H1 (cell line): ENCODE data around the gene GPRC5D. TPM values are rescaled to one million over a fixed set of nuclear protein-coding genes. Genes with fewer than 3 reads are reported as not detected.

Experiments used
- CTCF ChIA-PET: fragments of 300-600 bp; sonication (Branson Sonifier 250); formaldehyde crosslinking; loops from one replicate; lab custom pipeline; 2021; ENCODE audit not compliant: partially characterized antibody; lab: Charles Lee
- POLR2A ChIA-PET: fragments of 300-600 bp; sonication (Branson Sonifier 250); formaldehyde crosslinking; loops from one replicate; lab custom pipeline; 2021; ENCODE audit warnings: inconsistent platforms; ENCODE audit not compliant: partially characterized antibody; lab: Charles Lee
- DNase-seq, 2 experiments: peaks; one replicate each; pipeline versions ENCODE4 v3.0.0 to v3.0.0-alpha.2; 2010 to 2022; ENCODE audit warnings: low spot score in 2 of 2, low read depth in 1 of 2, mixed read lengths in 1 of 2
- FAIRE-seq: peaks from 2 replicates; lab custom pipeline; 2011; peaks lifted over from hg19 to GRCh38; lab: Jason Lieb, UNC
- H2AFZ ChIP-seq: 2 replicates; pipeline ENCODE4 v1.8.1; 2012; ENCODE audit warnings: low read length, inconsistent platforms
- H2AK5ac ChIP-seq: 2 replicates; pipeline ENCODE4 v1.6.1; 2013; ENCODE audit warnings: low read depth, low read length
- H2BK120ac ChIP-seq: replicated peaks from 2 replicates; pipeline ENCODE3; 2013; ENCODE audit warnings: low read depth, low read length, inconsistent platforms
- H2BK12ac ChIP-seq: 2 replicates; pipeline ENCODE4 v1.6.1; 2013; ENCODE audit warnings: low read depth, low read length
- H2BK15ac ChIP-seq: 2 replicates; pipeline ENCODE4 v1.6.1; 2013; ENCODE audit warnings: low read length
- H2BK20ac ChIP-seq: 2 replicates; pipeline ENCODE4 v1.6.1; 2013; ENCODE audit warnings: low read length
- H2BK5ac ChIP-seq: 2 replicates; pipeline ENCODE4 v1.6.1; 2013; ENCODE audit warnings: low read depth, low read length
- H3K14ac ChIP-seq: 2 replicates; pipeline ENCODE4 v1.6.1; 2013; ENCODE audit warnings: inconsistent platforms; ENCODE audit not compliant: insufficient read length
- H3K18ac ChIP-seq: 2 replicates; pipeline ENCODE4 v1.6.1; 2013; ENCODE audit warnings: low read length; ENCODE audit errors: extremely low read depth
- H3K23ac ChIP-seq: 2 replicates; pipeline ENCODE4 v1.6.1; 2013; ENCODE audit warnings: inconsistent platforms; ENCODE audit not compliant: insufficient read length
- H3K23me2 ChIP-seq: 2 replicates; pipeline ENCODE4 v1.6.1; 2013; ENCODE audit warnings: low read depth, low read length
- H3K27ac ChIP-seq: 2 replicates; pipeline ENCODE4 v1.6.1; 2011; ENCODE audit warnings: low read depth, low read length, inconsistent platforms
- H3K27me3 ChIP-seq, 4 experiments: replicated peaks in 1 of 4; 1 replicate in 1 of 4; 2 replicates in 3 of 4; pipeline versions ENCODE4 v1.6.1 to v1.8.1; 2011 to 2013; ENCODE audit warnings: low read length in 3 of 4, mild to moderate bottlenecking in 3 of 4, inconsistent platforms in 2 of 4, mixed read lengths in 2 of 4, moderate library complexity in 1 of 4; ENCODE audit not compliant: control insufficient read depth in 3 of 4, insufficient read depth in 3 of 4; ENCODE audit errors: extremely low read depth in 1 of 4
- H3K36me3 ChIP-seq, 4 experiments: 2 replicates each; pipeline versions ENCODE4 v1.6.1 to v1.8.1; 2011 to 2013; ENCODE audit warnings: mild to moderate bottlenecking in 4 of 4, low read length in 3 of 4, moderate library complexity in 2 of 4, control low read depth in 1 of 4, inconsistent platforms in 1 of 4; ENCODE audit not compliant: insufficient read depth in 4 of 4, control insufficient read depth in 2 of 4
- H3K4ac ChIP-seq: replicated peaks from 2 replicates; pipeline ENCODE3; 2013; ENCODE audit warnings: low read length, low read depth, mixed read lengths, inconsistent platforms; ENCODE audit not compliant: insufficient read length
- H3K4me1 ChIP-seq, 4 experiments: replicated peaks in 1 of 4; 1 replicate in 1 of 4; 2 replicates in 3 of 4; pipeline versions ENCODE4 v1.6.1 to v1.8.1; 2011 to 2013; ENCODE audit warnings: low read length in 3 of 4, inconsistent platforms in 2 of 4, mixed read lengths in 1 of 4; ENCODE audit not compliant: insufficient read depth in 4 of 4, control insufficient read depth in 3 of 4
- H3K4me2 ChIP-seq, 2 experiments: 2 replicates each; pipeline versions ENCODE4 v1.6.1 to v1.8.1; 2011 to 2013; ENCODE audit warnings: low read depth in 2 of 2, low read length in 2 of 2, control low read depth in 1 of 2, inconsistent platforms in 1 of 2, mild to moderate bottlenecking in 1 of 2; ENCODE audit not compliant: insufficient read depth in 1 of 2
- H3K4me3 ChIP-seq, 4 experiments: fragments of 200-600, 300-600 bp in 1 of 4; sonication (generic), shearing (Covaris generic), sonication (Bioruptor Twin) in 1 of 4; 2 replicates each; pipeline versions ENCODE4 v1.5.1 to v1.8.1; 2011 to 2016; ENCODE audit warnings: low read length in 4 of 4, low read depth in 3 of 4, control low read depth in 2 of 4, inconsistent platforms in 2 of 4, mild to moderate bottlenecking in 2 of 4, mixed read lengths in 1 of 4, moderate library complexity in 1 of 4; ENCODE audit not compliant: insufficient read depth in 2 of 4; ENCODE audit errors: extremely low read depth in 1 of 4
- H3K56ac ChIP-seq: replicated peaks from 2 replicates; pipeline ENCODE3; 2013; ENCODE audit warnings: low read depth, mild to moderate bottlenecking, mixed read lengths, low read length, inconsistent platforms; ENCODE audit not compliant: insufficient read length
- H3K79me1 ChIP-seq: 2 replicates; pipeline ENCODE4 v1.6.1; 2013; ENCODE audit warnings: low read depth, low read length, control low read depth
- H3K79me2 ChIP-seq, 2 experiments: 2 replicates each; pipeline versions ENCODE4 v1.6.1 to v1.8.1; 2012 to 2013; ENCODE audit warnings: low read length in 2 of 2, mild to moderate bottlenecking in 2 of 2, inconsistent platforms in 1 of 2; ENCODE audit not compliant: insufficient read depth in 2 of 2, control insufficient read depth in 1 of 2
- H3K9ac ChIP-seq, 4 experiments: replicated peaks in 1 of 4; 1 replicate in 1 of 4; 2 replicates in 3 of 4; pipeline versions ENCODE4 v1.6.1 to v1.8.1; 2011 to 2013; ENCODE audit warnings: low read depth in 3 of 4, low read length in 3 of 4, control low read depth in 2 of 4, mild to moderate bottlenecking in 2 of 4, moderate library complexity in 2 of 4, inconsistent platforms in 1 of 4; ENCODE audit errors: extremely low read depth in 1 of 4
- H3K9me3 ChIP-seq, 2 experiments: 2 replicates each; pipeline versions ENCODE4 v1.6.1 to v1.8.1; 2012 to 2013; ENCODE audit warnings: mild to moderate bottlenecking in 2 of 2, moderate library complexity in 2 of 2, control low read depth in 1 of 2, inconsistent platforms in 1 of 2, low read depth in 1 of 2, low read length in 1 of 2, mixed read lengths in 1 of 2; ENCODE audit not compliant: insufficient read depth in 2 of 2
- H4K20me1 ChIP-seq, 2 experiments: replicated peaks in 1 of 2; 2 replicates each; pipeline versions ENCODE3 to v1.8.1; 2011 to 2013; ENCODE audit warnings: inconsistent platforms in 2 of 2, low read length in 2 of 2, mild to moderate bottlenecking in 1 of 2; ENCODE audit not compliant: insufficient read depth in 2 of 2, control insufficient read depth in 1 of 2
- H4K5ac ChIP-seq: 2 replicates; pipeline ENCODE4 v1.6.1; 2013; ENCODE audit warnings: low read length, low read depth, mixed read lengths, inconsistent platforms; ENCODE audit not compliant: insufficient read length
- H4K8ac ChIP-seq: 2 replicates; pipeline ENCODE4 v1.8.0; 2013; ENCODE audit warnings: mild to moderate bottlenecking, moderate library complexity, low read length, inconsistent platforms; ENCODE audit not compliant: insufficient read depth; ENCODE audit errors: extremely low read depth
- H4K91ac ChIP-seq: replicated peaks from 2 replicates; pipeline ENCODE3; 2013; ENCODE audit warnings: low read length, mixed read lengths, inconsistent platforms; ENCODE audit not compliant: insufficient read length
- CREB1 ChIP-seq: IDR thresholded peaks from 2 replicates; pipeline ENCODE4 v1.6.1; 2012; ENCODE audit warnings: inconsistent platforms
- RXRA ChIP-seq: IDR thresholded peaks from 2 replicates; pipeline ENCODE4 v1.6.1; 2011; ENCODE audit warnings: low read depth, mild to moderate bottlenecking, low read length, moderate library complexity; ENCODE audit not compliant: insufficient read depth
- SIX5 ChIP-seq: IDR thresholded peaks from 2 replicates; pipeline ENCODE4 v1.6.1; 2011; ENCODE audit warnings: mild to moderate bottlenecking, low read depth, low read length
- SP2 ChIP-seq: IDR thresholded peaks from 2 replicates; pipeline ENCODE4 v1.6.1; 2012; ENCODE audit warnings: mild to moderate bottlenecking, low read length, inconsistent platforms
- WGBS, 2 experiments: shearing (Covaris generic) in 1 of 2; methylation state at CpG; one replicate each; pipeline versions ENCODE4 v1.1.6 to v1.1.7; 2013 to 2015; ENCODE audit warnings: low lambda C conversion rate in 2 of 2, mixed read lengths in 2 of 2, inconsistent platforms in 1 of 2, low coverage in 1 of 2, missing lambda C conversion rate in 1 of 2; ENCODE audit not compliant: insufficient replicate concordance in 2 of 2, insufficient coverage in 1 of 2, insufficient read length in 1 of 2; ENCODE audit errors: extremely low coverage in 1 of 2, missing lambda C conversion rate in 1 of 2; 5-methylcytosine and 5-hydroxymethylcytosine counted together
- polyA plus RNA-seq, 7 experiments: library from polyadenylated mRNA; depleted of rRNA in 3 of 7; stranded (reverse) in 5 of 7; unstranded in 2 of 7; fragments of >200 nt in 5 of 7; fragments of 200-250 nt in 2 of 7; gene quantifications; 1 replicate in 5 of 7; 2 replicates in 1 of 7; 4 replicates in 1 of 7; pipeline versions ENCODE4 v1.2.1 to v1.2.3, GENCODE V29; 2011 to 2013; ENCODE audit warnings: missing spikeins in 2 of 7, mixed read lengths in 2 of 7
- total RNA-seq: library from RNA; stranded (reverse); fragmentation: NEBNext Ultra II Directional; extraction: Animal tissue kit (Norgen Biotek cat#: 25700); gene quantifications from 2 replicates; pipeline ENCODE4 v1.2.1, GENCODE V29; 2021

Gene GPRC5D
- total and polyA plus RNA-seq, 2 of the 8 experiments (the other 6 are each of a cell fraction or from before 2014, with no cell fraction given): 0.45 TPM; not detected in 1

GRCh38 chr12:12976366-12976765 lies 24.4 kb upstream of the GPRC5D start:
- Histone ChIP-seq H3K4me3 (no peak overlapping the region), H3K18ac (no peak overlapping the region), H3K4ac (no peak overlapping the region), H3K23ac (no peak overlapping the region), H2BK12ac (no peak overlapping the region), H3K9ac (no peak overlapping the region), H4K91ac (no peak overlapping the region), H2BK120ac (no peak overlapping the region), H2AFZ (no peak overlapping the region), H2BK5ac (no peak overlapping the region), H3K14ac (no peak overlapping the region), H2AK5ac (no peak overlapping the region), H3K36me3 (peaks cover 11 to 45% (median 36%) of the 10 kb centered on the region in 4 experiments), H2BK15ac (no peak overlapping the region), H4K8ac (no peak overlapping the region), H3K56ac (no peak overlapping the region), H3K9me3 (peaks cover 7 to 12% of the 10 kb centered on the region in 2 experiments; a peak in 2 of 4 replicates), H2BK20ac (no peak overlapping the region), H3K4me2 (no peak overlapping the region), H3K4me1 (peaks cover 0 to 3% (median 0%) of the 10 kb centered on the region in 4 experiments; a peak in 1 of 7 replicates), H3K27me3 (no peaks in the 10 kb centered on the region), H3K79me1 (peaks cover 2% of the 10 kb centered on the region; the same call in 1 of the 2 replicates), H4K20me1 (no peaks in the 10 kb centered on the region), H3K79me2 (no peaks in the 10 kb centered on the region; a peak in 1 of 4 replicates), H3K23me2 (no peaks in the 10 kb centered on the region), H3K27ac (no peak overlapping the region), H4K5ac (no peak overlapping the region)
- POLR2A ChIA-PET: interaction anchor here (1.6 kb wide), 1 partner anchor 16 kb away, joined by 3 read pairs; no protein-coding TSS in a partner anchor
- CTCF ChIA-PET: interaction anchor here (0.8 to 5.8 kb wide), 37 partner anchors 8 to 238 kb away, joined by 3 to 60 read pairs (median 4); partner anchors contain the start of gene GPRC5A
- FAIRE-seq: no peak
- WGBS, 2 experiments: 90% methylated on average over 2 of the region's 2 CpGs; no CpG with 5 or more reads in 1 of the 2 experiments
- DNase-seq: no peak
- TF ChIP-seq CREB1 (no peak), SP2 (no peak), RXRA (no peak), SIX5 (no peak)
